ENCODE measurements around the gene FOXD3.
A peak's percentile ranks its signal among the peaks of the same experiment; 100 is the strongest.

Gene FOXD3

DNA sequence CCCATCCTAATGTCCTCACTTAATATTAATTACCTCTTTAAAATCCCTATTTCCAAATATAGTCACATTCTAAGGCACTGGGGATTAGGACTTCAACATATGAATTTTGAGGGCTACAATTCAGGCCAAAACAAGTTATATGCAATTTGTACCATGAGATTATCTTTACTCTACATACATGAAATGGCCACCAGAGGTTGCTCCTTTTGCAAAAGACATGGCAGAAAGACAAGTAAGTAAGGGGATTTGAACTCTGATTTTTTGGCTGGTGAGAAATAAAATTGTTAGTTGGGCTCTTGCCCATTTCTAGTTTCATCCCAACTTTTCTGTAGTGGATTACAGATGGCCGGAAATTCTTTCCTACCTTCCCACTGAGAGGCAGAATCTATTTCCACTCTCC, 40.2 kb downstream of the FOXD3 start:
- no peak for DNase-seq

DNA sequence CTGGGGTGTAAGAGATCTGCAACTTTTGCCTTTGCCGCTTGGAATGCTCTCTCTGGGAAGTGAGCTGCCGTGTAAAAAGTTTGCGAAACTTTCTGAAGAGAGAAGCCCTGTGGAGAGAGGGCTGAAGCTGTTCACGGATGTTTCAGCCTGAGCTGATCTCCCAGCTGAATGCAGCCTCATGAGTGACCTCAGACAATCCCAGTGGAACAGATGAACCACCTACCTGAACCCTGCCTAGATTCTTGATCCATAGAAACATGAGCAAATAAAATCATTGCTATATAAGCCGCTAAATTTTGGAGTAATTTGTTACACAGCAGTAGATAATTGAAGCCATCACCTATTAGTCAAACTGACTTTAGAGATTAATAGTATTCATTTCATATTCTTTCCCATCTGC, 40.6 kb downstream of the FOXD3 start:
- DNase-seq = no peak

DNA sequence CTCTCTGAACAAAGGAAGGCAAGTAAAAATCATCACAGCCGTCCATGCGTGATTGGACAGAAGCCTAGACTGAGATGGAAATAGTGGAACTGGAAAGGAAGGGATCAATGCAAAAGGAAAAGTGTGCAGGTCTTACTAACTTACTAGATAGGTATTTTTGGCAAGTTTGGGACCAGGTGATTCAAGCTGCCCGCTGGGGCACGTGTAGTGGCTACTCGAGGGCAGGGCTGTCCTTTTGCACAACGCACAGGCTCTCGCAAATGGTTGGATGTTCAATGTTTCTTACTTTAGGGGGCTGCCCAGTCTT, 44.5 kb downstream of the FOXD3 start:
- DNase-seq = no peak

- DNase-seq = peak; percentile 93
Measured at GRCh38 chr1:63367215-63368103, 45.1 kb downstream of the FOXD3 start, which contains the start of gene ALG6. Gene ALG6, plus strand, starts transcription at chr1:63367627. Its CDS starts 3,351 bp downstream, at chr1:63370978.

DNA sequence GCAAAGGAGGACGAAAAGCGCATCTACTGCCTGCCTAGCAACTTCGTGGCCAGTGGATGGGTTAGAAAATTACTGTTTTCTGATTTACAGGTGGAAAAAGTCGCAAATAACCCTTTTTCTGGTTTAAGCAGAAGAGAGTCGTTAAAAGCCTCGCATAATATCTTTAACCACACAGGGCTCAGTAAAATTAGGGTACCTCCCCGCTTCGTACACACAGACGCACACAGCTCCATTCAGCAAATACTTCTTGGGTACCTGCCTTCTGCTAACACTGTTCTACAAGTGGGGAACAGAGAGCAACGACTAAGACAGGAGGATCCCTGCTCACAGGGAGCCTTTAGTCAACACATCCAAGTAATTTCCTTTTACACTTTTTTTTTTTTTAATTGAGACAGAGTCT, 45.8 kb downstream of the FOXD3 start:
- no peak for DNase-seq

Data from NCI-H2171 (cell line).